Right lobe of liver (tissue), 6 donors: ENCODE measurements around the gene SDHA. TPM values are rescaled to one million over a fixed set of nuclear protein-coding genes. Genes with fewer than 3 reads are reported as not detected.
"Not testable (repeated sequence)": the region's sequence is repeated elsewhere in the genome, so short reads cannot be mapped to it uniquely, and the experiment has no call there.

Source experiments
- ATAC-seq, 4 donors: fragments of 200-7000 bp; cut with Tn5 transposase; one replicate each; pipeline ENCODE4 v1.9.1; 2020; ENCODE audit warnings: mild to moderate bottlenecking in 4 of 4, moderate library complexity in 4 of 4
- DNase-seq, 3 donors: peaks; one replicate each; pipeline ENCODE4 v3.0.0-alpha.2; 2020
- H3K27ac ChIP-seq, 3 donors: fragments of 200-600 bp; one replicate each; pipeline ENCODE4 v1.8.0; 2022
- H3K27me3 ChIP-seq, 2 donors: fragments of 200-600 bp; one replicate each; pipeline ENCODE4 v1.8.0; 2022
- H3K36me3 ChIP-seq, 4 donors: fragments of 200-600 bp; sonication (generic) in 1 of 4; one replicate each; pipeline versions ENCODE4 v1.5.1 to v1.8.0; 2017 to 2022; ENCODE audit warnings: control low read depth in 1 of 4
- H3K4me1 ChIP-seq, 4 donors: fragments of 200-600 bp; sonication (generic) in 1 of 4; one replicate each; pipeline versions ENCODE4 v1.5.1 to v1.8.0; 2017 to 2022; ENCODE audit warnings: control low read depth in 1 of 4
- H3K4me3 ChIP-seq, 3 donors: fragments of 200-600 bp; one replicate each; pipeline ENCODE4 v1.8.0; 2022
- H3K9me3 ChIP-seq, 4 donors: fragments of 200-600 bp; sonication (generic) in 1 of 4; one replicate each; pipeline versions ENCODE4 v1.5.1 to v1.8.0; 2017 to 2022; ENCODE audit warnings: control low read depth in 1 of 4
- POLR2A ChIP-seq: fragments of 450-650 bp; IDR thresholded peaks from one replicate; pipeline ENCODE4 v1.6.1; 2017; ENCODE audit warnings: antibody characterized with exemption, mild to moderate bottlenecking
- WGBS: methylation state at CpG from one replicate; pipeline ENCODE4 v1.1.6; 2018; ENCODE audit warnings: low coverage, low lambda C conversion rate; ENCODE audit not compliant: insufficient coverage; ENCODE audit errors: missing lambda C conversion rate; 5-methylcytosine and 5-hydroxymethylcytosine counted together
- intact Hi-C, 2 donors: fragments of 100-400 bp; cut with DNase I; formaldehyde crosslinking; loops; one replicate each; pipeline versions ENCODE4 v1.11.2 to v1.14.1; 2022
- total RNA-seq, 6 experiments: library from RNA; depleted of rRNA in 2 of 6; stranded (reverse); fragments of >200 nt in 2 of 6; fragmentation: NEBNext Ultra II Directional in 3 of 6; extraction: Animal tissue kit (Norgen Biotek cat#: 25700) in 3 of 6; gene quantifications; one replicate each; pipeline versions ENCODE4 v1.1.0 to v1.2.4, GENCODE V29; 2016 to 2023
- TF ChIP-seq, protein P1 (sequence below), 4 donors: fragments of 200-600 bp in 3 of 4; fragments of 450-650 bp in 1 of 4; IDR thresholded peaks; one replicate each; pipeline versions ENCODE4 v1.5.1 to v1.8.0; 2016 to 2022; ENCODE audit warnings: antibody characterized with exemption in 4 of 4, mild to moderate bottlenecking in 2 of 4
- donor health status: DM: no; HTN: yes; CAD: no.
- donor health status: DM: no; HTN: no; CAD: no.
- donor health status: DM: no; HTN: no; CAD: no.
- donor health status: DM: no; HTN: yes; CAD: no.
- donor health status: DM: no; HTN: yes; CAD: no.

Gene SDHA
- total RNA-seq, 6 experiments from 2014 or later: 165 to 223 (median 188) TPM

DNA sequence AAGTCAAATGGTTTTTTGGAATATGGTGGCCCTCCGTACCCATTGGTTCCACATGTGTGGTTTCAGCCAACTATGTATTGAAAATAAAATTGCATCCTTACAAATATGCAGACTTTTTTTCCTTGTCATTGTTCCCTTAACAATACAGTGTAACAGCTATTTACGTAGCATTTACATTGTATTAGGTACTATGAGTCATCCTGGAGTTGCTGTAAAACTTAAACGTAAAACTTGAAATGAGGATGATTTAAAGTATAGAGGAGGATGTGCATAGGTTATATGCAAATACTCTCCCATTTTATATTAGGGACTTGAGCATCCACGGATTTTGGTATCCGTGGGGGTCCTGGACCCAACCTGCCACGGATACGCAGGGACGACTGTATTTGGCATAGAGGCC is 16.3 kb downstream of the SDHA start:
- no peak for DNase-seq
- 96% methylated on average over 5 of the region's 8 CpGs for WGBS
- intact Hi-C loops: no loop called here
- Histone ChIP-seq H3K36me3 (peaks cover 0 to 72% (median 12%) of the 10 kb centered on the region in 4 donors), H3K27ac (no peak overlapping the region), H3K4me1 (no peaks in the 10 kb centered on the region), H3K4me3 (no peak overlapping the region), H3K27me3 (no peaks in the 10 kb centered on the region), H3K9me3 (no peaks in the 10 kb centered on the region)
- no peak for ATAC-seq
- TF ChIP-seq, protein P1, sequence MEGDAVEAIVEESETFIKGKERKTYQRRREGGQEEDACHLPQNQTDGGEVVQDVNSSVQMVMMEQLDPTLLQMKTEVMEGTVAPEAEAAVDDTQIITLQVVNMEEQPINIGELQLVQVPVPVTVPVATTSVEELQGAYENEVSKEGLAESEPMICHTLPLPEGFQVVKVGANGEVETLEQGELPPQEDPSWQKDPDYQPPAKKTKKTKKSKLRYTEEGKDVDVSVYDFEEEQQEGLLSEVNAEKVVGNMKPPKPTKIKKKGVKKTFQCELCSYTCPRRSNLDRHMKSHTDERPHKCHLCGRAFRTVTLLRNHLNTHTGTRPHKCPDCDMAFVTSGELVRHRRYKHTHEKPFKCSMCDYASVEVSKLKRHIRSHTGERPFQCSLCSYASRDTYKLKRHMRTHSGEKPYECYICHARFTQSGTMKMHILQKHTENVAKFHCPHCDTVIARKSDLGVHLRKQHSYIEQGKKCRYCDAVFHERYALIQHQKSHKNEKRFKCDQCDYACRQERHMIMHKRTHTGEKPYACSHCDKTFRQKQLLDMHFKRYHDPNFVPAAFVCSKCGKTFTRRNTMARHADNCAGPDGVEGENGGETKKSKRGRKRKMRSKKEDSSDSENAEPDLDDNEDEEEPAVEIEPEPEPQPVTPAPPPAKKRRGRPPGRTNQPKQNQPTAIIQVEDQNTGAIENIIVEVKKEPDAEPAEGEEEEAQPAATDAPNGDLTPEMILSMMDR (IDR thresholded peaks at IDR 0.05): no peak
- TF ChIP-seq POLR2A: no peak

DNA sequence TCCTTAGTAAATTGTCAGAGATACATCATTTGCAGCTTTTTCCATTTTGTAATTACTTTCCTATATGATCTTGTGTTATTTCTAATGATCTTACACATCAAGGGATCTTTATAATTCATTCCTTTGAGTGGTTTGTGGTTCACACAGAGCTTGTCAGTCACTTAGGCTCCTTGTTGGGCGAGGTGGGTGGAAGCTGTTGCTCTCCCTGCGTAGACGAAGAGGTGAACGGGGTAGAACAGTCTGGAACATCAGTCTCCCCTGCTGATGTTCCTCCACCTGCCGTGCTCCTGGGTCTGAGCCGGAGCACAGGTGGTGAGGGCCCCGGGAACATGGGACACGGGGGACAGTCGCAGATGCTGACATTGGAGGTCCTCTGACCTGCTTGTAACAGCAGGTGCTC is 17.4 kb downstream of the SDHA start:
- H3K27ac ChIP-seq, H3K27me3 ChIP-seq, H3K4me3 ChIP-seq, ATAC-seq, DNase-seq, intact Hi-C loops, H3K9me3 ChIP-seq, H3K4me1 ChIP-seq: not testable (repeated sequence)
- 92% methylated on average over 4 of the region's 9 CpGs for WGBS
- H3K36me3 ChIP-seq: peaks cover 0 to 72% (median 11%) of the 10 kb centered on the region in 4 donors

DNA sequence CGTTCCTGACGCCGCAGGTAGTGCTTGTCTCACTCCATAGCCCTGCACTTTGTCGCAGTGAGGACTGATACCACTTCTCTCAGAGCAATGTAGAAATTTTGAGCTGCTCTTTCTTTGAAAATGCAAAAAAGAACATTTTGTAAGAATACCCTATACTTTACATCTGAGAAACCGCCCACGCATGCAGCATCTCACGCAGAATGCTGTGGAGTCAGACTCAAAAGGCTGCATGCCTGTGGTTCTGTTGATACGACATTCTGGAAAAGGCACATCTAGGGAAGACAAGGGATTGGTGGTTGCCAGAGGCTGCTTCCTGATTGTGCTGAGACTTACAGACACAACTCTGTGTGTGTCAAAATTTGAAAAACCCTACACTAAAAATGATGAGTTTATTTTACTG is 19.8 kb downstream of the SDHA start:
- ATAC-seq, H3K27ac ChIP-seq, DNase-seq, H3K4me3 ChIP-seq, H3K4me1 ChIP-seq, intact Hi-C loops, H3K27me3 ChIP-seq, H3K9me3 ChIP-seq: not testable (repeated sequence)
- 96% methylated on average over 5 of the region's 8 CpGs for WGBS
- H3K36me3 ChIP-seq: peaks cover 0 to 75% (median 14%) of the 10 kb centered on the region in 4 donors

- WGBS: 97% methylated on average over 5 of the region's 7 CpGs
- H3K27ac ChIP-seq, H3K4me1 ChIP-seq, ATAC-seq, DNase-seq, H3K27me3 ChIP-seq, H3K4me3 ChIP-seq, intact Hi-C loops, H3K9me3 ChIP-seq: not testable (repeated sequence)
- peaks cover 0 to 60% (median 5%) of the 10 kb centered on the region in 4 donors for H3K36me3 ChIP-seq
Measured at GRCh38 chr5:240550-240949, 22.4 kb downstream of the SDHA start.

DNA sequence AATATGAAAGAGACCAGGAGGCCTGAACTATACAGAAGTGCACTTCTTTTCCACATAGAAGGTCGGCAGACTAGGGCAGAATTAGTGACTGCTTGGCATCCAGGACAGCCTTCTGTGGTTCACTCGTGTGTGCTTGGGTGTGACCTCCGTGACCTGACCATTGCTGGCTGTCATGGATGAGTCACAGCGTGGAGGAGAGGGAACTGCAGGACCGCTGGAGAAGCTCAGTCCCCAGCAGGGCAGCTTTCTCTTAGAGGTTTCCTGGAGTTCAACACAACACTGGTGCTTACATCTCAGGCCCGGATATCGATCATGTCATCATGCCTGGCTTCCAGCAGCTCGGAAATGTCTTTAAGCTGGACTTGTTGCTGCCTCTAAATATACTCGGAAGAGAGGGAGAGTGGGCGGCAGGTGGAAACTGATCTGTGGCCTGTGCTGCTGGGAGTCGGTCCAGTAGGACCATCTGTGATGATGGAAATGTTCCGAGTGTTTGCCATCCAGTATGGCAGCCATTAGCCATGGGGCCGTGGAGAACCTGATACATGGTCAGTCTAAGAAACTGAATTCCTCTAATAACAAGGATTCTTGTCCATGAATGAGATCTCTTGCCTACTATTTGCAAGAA is 23.0 kb downstream of the SDHA start:
- intact Hi-C loops, ATAC-seq: not testable (repeated sequence)

DNA sequence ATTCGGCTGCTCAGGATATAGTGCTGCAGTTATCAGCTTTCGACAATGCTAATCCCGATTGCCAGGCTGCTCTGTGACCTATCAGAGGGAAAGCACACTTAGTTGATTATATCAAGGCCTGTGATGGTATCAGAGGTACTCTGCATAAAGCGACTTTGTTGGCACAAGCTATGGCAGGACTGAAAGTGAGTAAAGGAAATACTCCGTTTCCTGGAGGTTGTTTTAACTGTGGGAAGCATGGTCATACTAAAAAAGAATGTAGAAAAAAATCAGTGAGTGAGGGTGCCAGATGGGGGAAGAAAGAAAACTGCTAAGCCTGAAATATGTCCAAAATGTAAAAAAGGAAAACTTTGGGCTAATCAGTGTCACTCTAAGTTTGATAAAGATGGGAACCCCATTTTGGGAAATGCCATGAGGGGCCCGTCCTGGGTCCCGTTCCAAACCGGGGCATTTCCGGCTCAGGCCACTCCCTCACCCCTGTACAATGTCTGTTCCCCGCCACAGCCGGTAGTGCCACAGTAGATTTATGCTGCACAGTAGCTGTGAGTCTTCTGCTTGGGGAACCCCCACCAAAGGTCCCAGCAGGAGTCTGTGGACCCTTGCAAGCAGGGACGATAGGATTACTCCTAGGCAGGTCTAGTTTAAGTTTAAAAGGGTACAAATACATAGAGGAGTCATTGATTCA is 25.7 kb downstream of the SDHA start:
- H3K4me3 ChIP-seq, intact Hi-C loops, H3K4me1 ChIP-seq, H3K27me3 ChIP-seq, ATAC-seq, H3K27ac ChIP-seq, H3K9me3 ChIP-seq, DNase-seq: not testable (repeated sequence)
- peaks cover 0 to 57% (median 10%) of the 10 kb centered on the region in 4 donors for H3K36me3 ChIP-seq
- 66% methylated on average over 9 of the region's 12 CpGs for WGBS

More for the DNA sequence above, 23.0 kb downstream of the SDHA start:
- not testable (repeated sequence) for H3K27ac ChIP-seq, H3K27me3 ChIP-seq, H3K4me1 ChIP-seq, H3K4me3 ChIP-seq, H3K9me3 ChIP-seq, DNase-seq
- WGBS: 97% methylated on average over 8 of the region's 13 CpGs
- peaks cover 0 to 58% (median 5%) of the 10 kb centered on the region in 4 donors for H3K36me3 ChIP-seq

GRCh38 chr5:245717-246116 is 27.6 kb downstream of the SDHA start:
- H3K27ac ChIP-seq, intact Hi-C loops, H3K27me3 ChIP-seq, H3K9me3 ChIP-seq, H3K4me3 ChIP-seq, H3K4me1 ChIP-seq, DNase-seq, ATAC-seq: not testable (repeated sequence)
- WGBS: 92% methylated on average over 5 of the region's 5 CpGs
- H3K36me3 ChIP-seq: peaks cover 0 to 50% (median 15%) of the 10 kb centered on the region in 4 donors

- H3K27ac ChIP-seq, H3K27me3 ChIP-seq, DNase-seq, H3K4me3 ChIP-seq, H3K4me1 ChIP-seq, H3K9me3 ChIP-seq, intact Hi-C loops: not testable (repeated sequence)
- peak in 1 of 4 donors; percentile 39 for ATAC-seq
- H3K36me3 ChIP-seq: peaks cover 0 to 43% (median 11%) of the 10 kb centered on the region in 4 donors
- WGBS: 100% methylated on average over 1 of the region's 9 CpGs
Measured at GRCh38 chr5:250396-250795, 32.3 kb downstream of the SDHA start.

DNA sequence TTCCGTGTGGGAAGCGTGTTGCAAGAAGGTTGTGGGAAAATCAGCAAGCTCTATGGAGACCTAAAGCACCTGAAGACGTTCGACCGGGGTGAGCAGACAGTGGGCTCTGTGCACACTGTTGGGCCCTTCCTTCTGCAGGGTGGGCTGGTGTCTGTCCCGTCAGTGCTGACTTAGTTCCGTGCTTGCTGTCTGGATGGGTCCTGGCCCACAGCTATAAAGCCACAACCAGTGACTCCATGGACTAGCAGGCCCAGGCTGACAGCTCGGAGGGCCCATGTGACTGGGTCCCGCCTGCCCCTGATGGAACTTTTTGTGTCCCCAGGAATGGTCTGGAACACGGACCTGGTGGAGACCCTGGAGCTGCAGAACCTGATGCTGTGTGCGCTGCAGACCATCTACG is 32.9 kb downstream of the SDHA start:
- H3K9me3 ChIP-seq, intact Hi-C loops, DNase-seq, H3K4me3 ChIP-seq, H3K27me3 ChIP-seq, H3K4me1 ChIP-seq, H3K27ac ChIP-seq: not testable (repeated sequence)
- H3K36me3 ChIP-seq: peaks cover 0 to 43% (median 12%) of the 10 kb centered on the region in 4 donors
- peak in 2 of 4 donors; percentile 27 to 46 for ATAC-seq
- 93% methylated on average over 5 of the region's 12 CpGs for WGBS

GRCh38 chr5:251538-251937 is 33.4 kb downstream of the SDHA start:
- 55% methylated on average over 8 of the region's 8 CpGs for WGBS
- H3K27ac ChIP-seq, H3K9me3 ChIP-seq, intact Hi-C loops, H3K4me1 ChIP-seq, H3K27me3 ChIP-seq, H3K4me3 ChIP-seq, DNase-seq: not testable (repeated sequence)
- peaks cover 0 to 43% (median 12%) of the 10 kb centered on the region in 4 donors for H3K36me3 ChIP-seq
- ATAC-seq: peak in 1 of 4 donors; percentile 21
